Body of pancreas (tissue), 4 donors: ENCODE data around the gene NR1I2. TPM values are rescaled to one million over a fixed set of nuclear protein-coding genes. Genes with fewer than 3 reads are reported as not detected.

Experiments
- ATAC-seq: fragments of 150-250 bp; one replicate; pipeline ENCODE4 v1.9.1; 2016
- DNase-seq, 4 donors: peaks; one replicate each; pipeline ENCODE4 v3.0.0-alpha.2; 2019
- H3K27ac ChIP-seq, 4 donors: fragments of 200-600 bp; sonication (generic); 1 replicate in 3 of 4; 2 replicates in 1 of 4; pipeline versions ENCODE4 v1.5.1 to v1.6.1; 2016 to 2019; ENCODE audit warnings: mild to moderate bottlenecking in 1 of 4, mixed read lengths in 1 of 4, moderate library complexity in 1 of 4
- H3K27me3 ChIP-seq, 2 donors: fragments of 200-600 bp; sonication (generic); one replicate each; pipeline ENCODE4 v1.6.0; 2016; ENCODE audit warnings: mild to moderate bottlenecking in 1 of 2
- H3K36me3 ChIP-seq, 2 donors: fragments of 200-600 bp; sonication (generic); replicated peaks in 1 of 2; 2 replicates each; pipeline ENCODE4 v1.5.1; 2016; ENCODE audit warnings: low read depth in 2 of 2; ENCODE audit not compliant: insufficient read depth in 1 of 2
- H3K4me1 ChIP-seq: fragments of 200-600 bp; sonication (generic); one replicate; pipeline ENCODE4 v1.6.0; 2016
- H3K4me3 ChIP-seq, 2 donors: fragments of 200-600 bp; sonication (generic); 1 replicate in 1 of 2; 2 replicates in 1 of 2; pipeline ENCODE4 v1.5.1; 2016 to 2019
- H3K9me3 ChIP-seq, 3 donors: fragments of 200-600 bp; sonication (generic); 1 replicate in 2 of 3; 2 replicates in 1 of 3; pipeline ENCODE4 v1.5.1; 2016
- POLR2A ChIP-seq, 3 donors: fragments of 450-650 bp; IDR thresholded peaks; one replicate each; pipeline ENCODE4 v1.6.1; 2016; ENCODE audit warnings: antibody characterized with exemption in 3 of 3, mild to moderate bottlenecking in 2 of 3
- WGBS, 2 donors: methylation state at CpG; one replicate each; pipeline ENCODE4 v1.1.5; 2017; 5-methylcytosine and 5-hydroxymethylcytosine counted together
- intact Hi-C: fragments of 100-400 bp; cut with DNase I; formaldehyde crosslinking; loops from one replicate; pipeline ENCODE4 v1.15.1; 2023
- total RNA-seq, 2 donors: library from RNA; depleted of rRNA; stranded (reverse); fragments of >200 nt; gene quantifications; one replicate each; pipeline ENCODE4 v1.1.0, GENCODE V29; 2016
- TF ChIP-seq, protein P1 (sequence below), 7 experiments: fragments of 450-650 bp in 4 of 7; fragments of 200-600 bp in 3 of 7; sonication (generic) in 3 of 7; IDR thresholded peaks; one replicate each; pipeline ENCODE4 v1.5.1; 2016 to 2019; ENCODE audit warnings: antibody characterized with exemption in 7 of 7

Gene NR1I2
- total RNA-seq, 2 donors from 2014 or later = 5.4 TPM; not detected in 1

DNA sequence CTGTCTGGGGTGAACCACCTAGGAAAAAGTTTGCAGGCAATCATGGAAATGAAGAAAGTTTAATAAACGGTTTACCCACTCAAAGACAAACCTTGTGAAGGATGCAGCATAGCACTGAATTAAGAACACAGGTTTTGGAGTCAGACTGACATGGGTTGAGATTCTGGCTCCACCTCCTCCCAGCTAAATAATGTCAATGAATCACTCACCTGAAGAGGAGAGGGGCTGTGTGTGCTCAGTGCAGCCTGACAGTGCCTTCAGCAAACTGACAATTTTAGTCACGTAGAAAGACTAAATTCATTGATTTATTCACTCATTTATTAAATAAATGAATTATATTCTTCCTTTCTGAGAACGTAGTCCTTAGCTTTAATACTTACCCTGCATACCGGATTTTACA is 18.9 kb downstream of the NR1I2 start:
- Histone ChIP-seq H3K27ac (no peak overlapping the region), H3K4me3 (no peak overlapping the region), H3K4me1 (no peaks in the 10 kb centered on the region), H3K36me3 (no peaks in the 10 kb centered on the region), H3K9me3 (no peaks in the 10 kb centered on the region), H3K27me3 (no peaks in the 10 kb centered on the region)
- 62 to 67% methylated on average over 4 of the region's 4 CpGs for WGBS, 2 donors
- TF ChIP-seq, protein P1, sequence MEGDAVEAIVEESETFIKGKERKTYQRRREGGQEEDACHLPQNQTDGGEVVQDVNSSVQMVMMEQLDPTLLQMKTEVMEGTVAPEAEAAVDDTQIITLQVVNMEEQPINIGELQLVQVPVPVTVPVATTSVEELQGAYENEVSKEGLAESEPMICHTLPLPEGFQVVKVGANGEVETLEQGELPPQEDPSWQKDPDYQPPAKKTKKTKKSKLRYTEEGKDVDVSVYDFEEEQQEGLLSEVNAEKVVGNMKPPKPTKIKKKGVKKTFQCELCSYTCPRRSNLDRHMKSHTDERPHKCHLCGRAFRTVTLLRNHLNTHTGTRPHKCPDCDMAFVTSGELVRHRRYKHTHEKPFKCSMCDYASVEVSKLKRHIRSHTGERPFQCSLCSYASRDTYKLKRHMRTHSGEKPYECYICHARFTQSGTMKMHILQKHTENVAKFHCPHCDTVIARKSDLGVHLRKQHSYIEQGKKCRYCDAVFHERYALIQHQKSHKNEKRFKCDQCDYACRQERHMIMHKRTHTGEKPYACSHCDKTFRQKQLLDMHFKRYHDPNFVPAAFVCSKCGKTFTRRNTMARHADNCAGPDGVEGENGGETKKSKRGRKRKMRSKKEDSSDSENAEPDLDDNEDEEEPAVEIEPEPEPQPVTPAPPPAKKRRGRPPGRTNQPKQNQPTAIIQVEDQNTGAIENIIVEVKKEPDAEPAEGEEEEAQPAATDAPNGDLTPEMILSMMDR (IDR thresholded peaks at IDR 0.05) = no peak
- no peak for TF ChIP-seq POLR2A (IDR thresholded peaks at IDR 0.05)
- intact Hi-C loops = no loop called here
- ATAC-seq (no peak), DNase-seq (no peak)

DNA sequence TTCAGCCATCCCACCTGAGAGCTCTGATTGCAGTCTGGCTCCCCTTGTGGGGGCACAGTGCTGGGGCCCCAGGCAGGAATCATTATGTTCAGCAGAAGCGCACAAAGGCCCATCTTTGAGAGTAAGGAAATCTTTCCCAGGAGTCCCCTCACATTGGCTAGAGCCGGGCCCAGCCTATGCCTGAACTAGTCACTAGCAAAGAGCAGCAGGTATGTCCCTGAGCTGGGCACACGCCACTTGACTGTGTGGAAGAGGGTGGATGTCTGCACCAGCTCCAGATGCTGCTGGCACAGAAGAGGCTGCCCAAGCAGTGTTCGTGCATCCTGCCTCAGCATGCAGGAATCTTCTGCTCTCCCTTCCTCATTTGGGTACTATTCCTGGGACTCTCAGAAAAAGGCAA is 26.3 kb downstream of the NR1I2 start:
- Histone ChIP-seq H3K27ac (no peak overlapping the region), H3K36me3 (no peaks in the 10 kb centered on the region), H3K4me3 (no peak overlapping the region), H3K9me3 (no peaks in the 10 kb centered on the region), H3K27me3 (no peaks in the 10 kb centered on the region), H3K4me1 (peaks cover 10% of the 10 kb centered on the region)
- 94 to 95% methylated on average over 3 to 4 of the region's 4 CpGs for WGBS, 2 donors
- DNase-seq = no peak
- intact Hi-C loops = no loop called here
- ATAC-seq = no peak
- TF ChIP-seq, protein P1 (IDR thresholded peaks at IDR 0.05) = no peak
- no peak for TF ChIP-seq POLR2A (IDR thresholded peaks at IDR 0.05)

DNA sequence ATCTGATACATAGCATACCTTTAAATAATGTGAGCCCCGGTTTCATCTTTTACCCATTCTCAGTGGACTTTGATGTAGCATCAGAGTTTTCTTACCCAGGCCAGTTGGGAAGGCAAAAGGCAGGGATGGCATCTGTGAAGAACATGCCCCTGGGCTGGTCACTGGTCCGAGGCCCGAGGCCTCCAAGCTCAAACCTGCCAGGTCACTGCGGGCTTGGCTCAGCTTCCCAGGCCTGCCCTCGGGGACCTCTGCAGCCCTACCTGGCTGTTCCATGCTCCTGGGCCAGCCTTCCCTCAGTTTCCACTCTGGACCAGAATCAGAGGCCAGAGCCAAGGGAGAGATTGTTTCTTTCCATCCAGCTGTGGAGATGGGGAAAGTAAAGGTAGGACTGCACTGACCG is 26.9 kb downstream of the NR1I2 start:
- Histone ChIP-seq H3K9me3 (no peaks in the 10 kb centered on the region), H3K4me3 (no peak overlapping the region), H3K27ac (no peak overlapping the region), H3K27me3 (no peaks in the 10 kb centered on the region), H3K36me3 (no peaks in the 10 kb centered on the region), H3K4me1 (peaks cover 10% of the 10 kb centered on the region)
- no peak for DNase-seq
- TF ChIP-seq POLR2A (IDR thresholded peaks at IDR 0.05) = no peak
- TF ChIP-seq, protein P1 (IDR thresholded peaks at IDR 0.05) = no peak
- ATAC-seq = no peak
- intact Hi-C loops = no loop called here
- WGBS, 2 donors = 88 to 93% methylated on average over 6 of the region's 6 CpGs

GRCh38 chr3:119809249-119810017 is 27.5 kb downstream of the NR1I2 start:
- DNase-seq (no peak), ATAC-seq (no peak)
- Histone ChIP-seq H3K4me1 (peaks cover 10% of the 10 kb centered on the region), H3K27ac (no peak overlapping the region), H3K4me3 (peak overlapping the region; percentile 25 to 38), H3K36me3 (no peaks in the 10 kb centered on the region), H3K27me3 (no peaks in the 10 kb centered on the region), H3K9me3 (no peaks in the 10 kb centered on the region)
- WGBS, 2 donors = 39 to 42% methylated on average over 15 to 31 of the region's 31 CpGs
- TF ChIP-seq, protein P1 (IDR thresholded peaks at IDR 0.05) = no peak
- TF ChIP-seq POLR2A (IDR thresholded peaks at IDR 0.05) = no peak
- intact Hi-C loops = no loop called here

GRCh38 chr3:119810018-119810435 is 28.1 kb downstream of the NR1I2 start:
- peak in 1 of 3 donors; percentile 34 for TF ChIP-seq POLR2A (IDR thresholded peaks at IDR 0.05)
- TF ChIP-seq, protein P1 (IDR thresholded peaks at IDR 0.05) = peak in 3 of 7 experiments; percentile 14 to 27 (median 15)
- Histone ChIP-seq H3K36me3 (no peaks in the 10 kb centered on the region), H3K4me1 (peaks cover 10% of the 10 kb centered on the region), H3K27me3 (no peaks in the 10 kb centered on the region), H3K27ac (no peak overlapping the region), H3K9me3 (no peaks in the 10 kb centered on the region), H3K4me3 (peak overlapping the region; percentile 25 to 38)
- peak; percentile 68 for ATAC-seq
- 0 to 1% methylated on average over 4 to 33 of the region's 33 CpGs for WGBS, 2 donors
- DNase-seq = peak; percentile 21 to 44 (median 38)
- intact Hi-C loops = no loop called here
